HepG2 (cell line): Measurements from ENCODE around the gene KIZ. TPM values are rescaled to one million over a fixed set of nuclear protein-coding genes. Genes with fewer than 3 reads are reported as not detected.

Source experiments
- CREB1 ChIP-seq, 2 experiments: fragments of 450-650 bp in 1 of 2; IDR thresholded peaks; 2 replicates each; pipeline ENCODE4 v1.6.1; 2016 to 2017; ENCODE audit warnings: control low read depth in 1 of 2, mild to moderate bottlenecking in 1 of 2, missing compliant biosample characterization in 1 of 2, missing genetic modification characterization in 1 of 2
- DNMT1 ChIP-seq: sonication (generic); formaldehyde crosslinking; IDR thresholded peaks from 2 replicates; pipeline ENCODE4 v1.5.1; 2020; ENCODE audit warnings: mild to moderate bottlenecking, missing genetic modification reagents
- FOSL2 ChIP-seq: sonication (generic); formaldehyde crosslinking; IDR thresholded peaks from 2 replicates; pipeline ENCODE4 v1.4.0; 2020; ENCODE audit warnings: missing genetic modification reagents
- GABPB1 ChIP-seq: IDR thresholded peaks from 2 replicates; pipeline ENCODE4 v1.6.1; 2016; ENCODE audit warnings: mild to moderate bottlenecking, missing genetic modification reagents, moderate library complexity, missing compliant biosample characterization
- MAFF ChIP-seq: IDR thresholded peaks from 2 replicates; pipeline ENCODE4 v1.6.1; 2011; ENCODE audit warnings: low read depth, low read length, improper control_type of control experiment
- NR2F2 ChIP-seq: IDR thresholded peaks from 2 replicates; pipeline ENCODE4 v1.6.1; 2012; ENCODE audit warnings: low read depth, inconsistent platforms, borderline replicate concordance
- NR2F6 ChIP-seq, 2 experiments: IDR thresholded peaks; 2 replicates each; pipeline ENCODE4 v1.6.1; 2016; ENCODE audit warnings: antibody characterized with exemption in 1 of 2, mild to moderate bottlenecking in 1 of 2
- PBX3 ChIP-seq: sonication (generic); formaldehyde crosslinking; IDR thresholded peaks from 2 replicates; pipeline ENCODE4 v1.8.1; 2023; ENCODE audit warnings: missing genetic modification reagents, inconsistent platforms, borderline replicate concordance
- SALL2 ChIP-seq: sonication (generic); formaldehyde crosslinking; IDR thresholded peaks from 2 replicates; pipeline ENCODE4 v1.8.1; 2023; ENCODE audit warnings: mild to moderate bottlenecking, missing genetic modification reagents, inconsistent platforms
- SNAPC2 ChIP-seq: sonication (generic); formaldehyde crosslinking; IDR thresholded peaks from 2 replicates; pipeline ENCODE4 v1.8.1; 2022; ENCODE audit warnings: mild to moderate bottlenecking, missing genetic modification reagents
- SRSF4 ChIP-seq: fragments of 200-400 bp; formaldehyde crosslinking; IDR thresholded peaks from one replicate; pipeline ENCODE4 v1.6.1; 2018; ENCODE audit warnings: mild to moderate bottlenecking, low read depth, low read length, moderate library complexity; ENCODE audit not compliant: poor library complexity, severe bottlenecking
- TCF12 ChIP-seq, 2 experiments: fragments of 450-650 bp in 1 of 2; sonication (generic) in 1 of 2; formaldehyde crosslinking in 1 of 2; IDR thresholded peaks; 2 replicates each; pipeline versions ENCODE4 v1.6.1 to v1.8.0; 2017 to 2022; ENCODE audit warnings: antibody characterized with exemption in 1 of 2, mild to moderate bottlenecking in 1 of 2, missing genetic modification reagents in 1 of 2, moderate library complexity in 1 of 2
- TFE3 ChIP-seq: IDR thresholded peaks from 2 replicates; pipeline ENCODE4 v1.6.1; 2016
- ZBTB2 ChIP-seq: sonication (generic); formaldehyde crosslinking; IDR thresholded peaks from 2 replicates; pipeline ENCODE4 v1.8.0; 2022; ENCODE audit warnings: low read depth, missing genetic modification reagents
- ZEB1 ChIP-seq: IDR thresholded peaks from 2 replicates; pipeline ENCODE4 v1.6.1; 2012; ENCODE audit warnings: mild to moderate bottlenecking, low read depth, inconsistent platforms; ENCODE audit not compliant: insufficient replicate concordance
- ZNF264 ChIP-seq: sonication (generic); formaldehyde crosslinking; IDR thresholded peaks from 2 replicates; pipeline ENCODE4 v1.4.0; 2020; ENCODE audit warnings: missing genetic modification reagents
- ZNF557 ChIP-seq: sonication (generic); formaldehyde crosslinking; IDR thresholded peaks from 2 replicates; pipeline ENCODE4 v1.4.0; 2020; ENCODE audit warnings: missing genetic modification reagents
- ZNF709 ChIP-seq: sonication (generic); formaldehyde crosslinking; IDR thresholded peaks from 2 replicates; pipeline ENCODE4 v1.5.0; 2020; ENCODE audit warnings: mild to moderate bottlenecking, missing genetic modification reagents
- polyA plus RNA-seq, 8 experiments: library from polyadenylated mRNA; depleted of rRNA in 3 of 8; stranded (reverse) in 7 of 8; unstranded in 1 of 8; fragments of >200 nt; fragmentation: Illumina TruSeq in 4 of 8; extraction: Trizol in 4 of 8; gene quantifications; 2 replicates each; pipeline versions ENCODE4 v1.2.1 to v1.2.3, GENCODE V29; 2011 to 2016; ENCODE audit warnings: low read depth in 4 of 8, missing spikeins in 1 of 8, mixed read lengths in 1 of 8; ENCODE audit not compliant: insufficient read depth in 1 of 8
- total RNA-seq, 5 experiments: library from RNA; depleted of rRNA; stranded (reverse); fragments of >200 nt; fragmentation: Illumina TruSeq; extraction: Trizol; gene quantifications; 2 replicates each; pipeline ENCODE4 v1.2.3, GENCODE V29; 2016; ENCODE audit warnings: low read depth in 1 of 5

Gene KIZ
- total and polyA plus RNA-seq, 2 of the 13 experiments (the other 11 are each of a cell fraction or from before 2014, with no cell fraction given) = 46.3 to 114 TPM

- TF ChIP-seq SALL2 (CRISPR knock-in tag) (peak; percentile 54; the same call in 1 of the 2 replicates), MAFF (peak; percentile 59), ZEB1 (peak; percentile 70), FOSL2 (peak; percentile 89), ZNF709 (CRISPR knock-in tag) (no peak), SNAPC2 (CRISPR knock-in tag) (no peak), NR2F2 (peak; percentile 91; the same call in 1 of the 2 replicates), SRSF4 (no peak), ZNF264 (CRISPR knock-in tag) (peak; percentile 66; the same call in 1 of the 2 replicates), TCF12 (IDR thresholded peaks at IDR 0.05) (no peak), TCF12 (CRISPR knock-in tag; IDR thresholded peaks at IDR 0.05) (no peak), ZNF557 (CRISPR knock-in tag) (0 out of 2 replicates have a peak, but pooled peaks have one; percentile 31), ZBTB2 (CRISPR knock-in tag) (no peak), CREB1 (IDR thresholded peaks at IDR 0.05) (0 out of 2 replicates have a peak, but pooled peaks have one; percentile 11), CREB1 (CRISPR knock-in tag; IDR thresholded peaks at IDR 0.05) (peak; percentile 83), PBX3 (no peak), DNMT1 (CRISPR knock-in tag) (no peak), GABPB1 (CRISPR knock-in tag) (peak; percentile 17; the same call in 1 of the 2 replicates), NR2F6 (IDR thresholded peaks at IDR 0.05) (peak; percentile 89), NR2F6 (CRISPR knock-in tag; IDR thresholded peaks at IDR 0.05) (peak; percentile 96), TFE3 (CRISPR knock-in tag) (peak; percentile 96)
Measured at GRCh38 chr20:21134883-21135493, 9.1 kb downstream of the KIZ start (continued).
